WTC11 (cell line): ENCODE data around the gene BABAM2. TPM values are rescaled to one million over a fixed set of nuclear protein-coding genes. Genes with fewer than 3 reads are reported as not detected.

Experiments
- ATAC-seq: fragments of 200-7000 bp; cut with Tn5 transposase; 2 replicates; pipeline ENCODE4 v1.10.0; 2021; ENCODE audit warnings: mild to moderate bottlenecking, moderate library complexity
- CTCF ChIA-PET: fragments of 300-600 bp; sonication (Branson Sonifier 250); formaldehyde crosslinking; loops from one replicate; lab custom pipeline; 2021; ENCODE audit warnings: antibody characterized with exemption; lab: Charles Lee
- POLR2A ChIA-PET: fragments of 350-600 bp; sonication (Branson Sonifier 250); formaldehyde crosslinking; loops from one replicate; lab custom pipeline; 2021; ENCODE audit warnings: antibody characterized with exemption; lab: Charles Lee
- DNase-seq: peaks from one replicate; pipeline ENCODE4 v3.0.0; 2021; ENCODE audit warnings: low spot score
- H3K27ac Mint-ChIP-seq: 2 replicates; pipeline ENCODE4 v1.8.0; 2021; ENCODE audit warnings: mixed read lengths
- H3K27me3 Mint-ChIP-seq: 2 replicates; pipeline ENCODE4 v1.8.0; 2021; ENCODE audit warnings: low read depth, mild to moderate bottlenecking, moderate library complexity, mixed read lengths
- H3K36me3 Mint-ChIP-seq: 2 replicates; pipeline ENCODE4 v1.8.0; 2021; ENCODE audit warnings: mixed read lengths
- H3K4me1 Mint-ChIP-seq: 2 replicates; pipeline ENCODE4 v1.8.0; 2022; ENCODE audit warnings: mixed read lengths
- H3K4me3 Mint-ChIP-seq: 2 replicates; pipeline ENCODE4 v1.8.0; 2021; ENCODE audit warnings: mild to moderate bottlenecking, moderate library complexity, mixed read lengths
- H3K9me3 Mint-ChIP-seq: 2 replicates; pipeline ENCODE4 v1.8.0; 2021; ENCODE audit warnings: mixed read lengths
- ATF1 ChIP-seq: sonication (generic); formaldehyde crosslinking; IDR thresholded peaks from 2 replicates; pipeline ENCODE4 v1.8.1; 2023; ENCODE audit warnings: mild to moderate bottlenecking, moderate library complexity, missing genetic modification reagents
- ATF3 ChIP-seq: sonication (generic); formaldehyde crosslinking; conservative IDR thresholded peaks from 2 replicates; pipeline ENCODE4 v1.8.1; 2022; ENCODE audit warnings: mild to moderate bottlenecking, missing genetic modification reagents
- CREM ChIP-seq: sonication (generic); formaldehyde crosslinking; IDR thresholded peaks from 2 replicates; pipeline ENCODE4 v1.8.1; 2022; ENCODE audit warnings: mild to moderate bottlenecking, missing genetic modification reagents, moderate library complexity
- E2F5 ChIP-seq: sonication (generic); formaldehyde crosslinking; IDR thresholded peaks from 2 replicates; pipeline ENCODE4 v1.8.1; 2022; ENCODE audit warnings: mild to moderate bottlenecking, moderate library complexity, missing genetic modification reagents
- EMX1 ChIP-seq: fragments of 250-450 bp; sonication (Bioruptor Pico); IDR thresholded peaks from 2 replicates; pipeline ENCODE4 v1.8.0; 2021; ENCODE audit warnings: mild to moderate bottlenecking
- HMGA2 ChIP-seq: fragments of 250-450 bp; sonication (Bioruptor Pico); IDR thresholded peaks from 2 replicates; pipeline ENCODE4 v1.4.0; 2021; ENCODE audit warnings: mild to moderate bottlenecking, moderate library complexity
- MAX ChIP-seq: sonication (generic); formaldehyde crosslinking; IDR thresholded peaks from 2 replicates; pipeline ENCODE4 v1.8.0; 2022; ENCODE audit warnings: mild to moderate bottlenecking, missing genetic modification reagents
- MYBL2 ChIP-seq: sonication (generic); formaldehyde crosslinking; IDR thresholded peaks from 2 replicates; pipeline ENCODE4 v1.8.1; 2023; ENCODE audit warnings: mild to moderate bottlenecking, moderate library complexity, missing genetic modification reagents
- NFE2L1 ChIP-seq: sonication (generic); formaldehyde crosslinking; IDR thresholded peaks from 2 replicates; pipeline ENCODE4 v1.8.1; 2023; ENCODE audit warnings: missing genetic modification reagents
- OVOL2 ChIP-seq: fragments of 250-450 bp; sonication (Bioruptor Pico); IDR thresholded peaks from 2 replicates; pipeline ENCODE4 v1.9.0; 2021; ENCODE audit warnings: mild to moderate bottlenecking, borderline replicate concordance
- PRDM15 ChIP-seq: sonication (generic); formaldehyde crosslinking; IDR thresholded peaks from 2 replicates; pipeline ENCODE4 v1.8.0; 2022; ENCODE audit warnings: missing genetic modification reagents
- PREB ChIP-seq: sonication (generic); formaldehyde crosslinking; IDR thresholded peaks from 2 replicates; pipeline ENCODE4 v1.8.1; 2022; ENCODE audit warnings: mild to moderate bottlenecking, missing genetic modification reagents, moderate library complexity, borderline replicate concordance
- RORB ChIP-seq: fragments of 250-450 bp; sonication (Bioruptor Pico); IDR thresholded peaks from 2 replicates; pipeline ENCODE4 v1.9.0; 2021; ENCODE audit warnings: mild to moderate bottlenecking
- SMAD3 ChIP-seq: sonication (generic); formaldehyde crosslinking; IDR thresholded peaks from 2 replicates; pipeline ENCODE4 v1.8.0; 2022; ENCODE audit warnings: missing genetic modification reagents, mild to moderate bottlenecking, borderline replicate concordance
- TEAD1 ChIP-seq: sonication (generic); formaldehyde crosslinking; IDR thresholded peaks from 2 replicates; pipeline ENCODE4 v1.8.0; 2022; ENCODE audit warnings: mild to moderate bottlenecking, missing genetic modification reagents
- ZMAT4 ChIP-seq: fragments of 250-450 bp; sonication (Bioruptor Pico); IDR thresholded peaks from 2 replicates; pipeline ENCODE4 v1.9.0; 2021; ENCODE audit warnings: mild to moderate bottlenecking
- ZNF219 ChIP-seq: sonication (generic); formaldehyde crosslinking; IDR thresholded peaks from 2 replicates; pipeline ENCODE4 v1.8.0; 2023; ENCODE audit warnings: missing genetic modification reagents, mild to moderate bottlenecking, borderline replicate concordance
- ZNF423 ChIP-seq: fragments of 250-450 bp; sonication (Bioruptor Pico); IDR thresholded peaks from 2 replicates; pipeline ENCODE4 v2.1.2; 2022; ENCODE audit warnings: mild to moderate bottlenecking, moderate library complexity
- total RNA-seq: library from RNA; stranded (reverse); gene quantifications from 3 replicates; pipeline ENCODE4 v1.2.3, GENCODE V29; 2021
- TF ChIP-seq, protein P1 (sequence below): sonication (generic); formaldehyde crosslinking; IDR thresholded peaks from 2 replicates; pipeline ENCODE4 v1.8.1; 2023; ENCODE audit warnings: mild to moderate bottlenecking, missing genetic modification reagents, moderate library complexity
- TF ChIP-seq, protein P2 (sequence below): sonication (generic); formaldehyde crosslinking; IDR thresholded peaks from 2 replicates; pipeline ENCODE4 v1.8.0; 2022; ENCODE audit warnings: mild to moderate bottlenecking, missing genetic modification reagents
- TF ChIP-seq, protein P3 (sequence below): fragments of 250-450 bp; sonication (Bioruptor Pico); IDR thresholded peaks from 2 replicates; pipeline ENCODE4 v1.9.0; 2021; ENCODE audit warnings: mild to moderate bottlenecking, borderline replicate concordance

The BABAM2 gene
- total RNA-seq, 1 experiment from 2014 or later: 16.5 TPM

- TF ChIP-seq E2F5 (CRISPR knock-in tag) (no peak), ATF3 (CRISPR knock-in tag) (no peak), HMGA2 (CRISPR knock-in tag) (no peak), SMAD3 (CRISPR knock-in tag) (no peak), ATF1 (CRISPR knock-in tag) (no peak), TEAD1 (CRISPR knock-in tag) (no peak), EMX1 (CRISPR knock-in tag) (no peak), ZNF423 (CRISPR knock-in tag) (no peak)
- TF ChIP-seq, protein P1, sequence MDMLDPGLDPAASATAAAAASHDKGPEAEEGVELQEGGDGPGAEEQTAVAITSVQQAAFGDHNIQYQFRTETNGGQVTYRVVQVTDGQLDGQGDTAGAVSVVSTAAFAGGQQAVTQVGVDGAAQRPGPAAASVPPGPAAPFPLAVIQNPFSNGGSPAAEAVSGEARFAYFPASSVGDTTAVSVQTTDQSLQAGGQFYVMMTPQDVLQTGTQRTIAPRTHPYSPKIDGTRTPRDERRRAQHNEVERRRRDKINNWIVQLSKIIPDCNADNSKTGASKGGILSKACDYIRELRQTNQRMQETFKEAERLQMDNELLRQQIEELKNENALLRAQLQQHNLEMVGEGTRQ (CRISPR knock-in tag): no peak
- TF ChIP-seq, protein P2, sequence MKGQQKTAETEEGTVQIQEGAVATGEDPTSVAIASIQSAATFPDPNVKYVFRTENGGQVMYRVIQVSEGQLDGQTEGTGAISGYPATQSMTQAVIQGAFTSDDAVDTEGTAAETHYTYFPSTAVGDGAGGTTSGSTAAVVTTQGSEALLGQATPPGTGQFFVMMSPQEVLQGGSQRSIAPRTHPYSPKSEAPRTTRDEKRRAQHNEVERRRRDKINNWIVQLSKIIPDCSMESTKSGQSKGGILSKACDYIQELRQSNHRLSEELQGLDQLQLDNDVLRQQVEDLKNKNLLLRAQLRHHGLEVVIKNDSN (CRISPR knock-in tag): no peak
- Mint-ChIP-seq H3K36me3 (no peaks in the 10 kb centered on the region), H3K27me3 (no peaks in the 10 kb centered on the region), H3K9me3 (no peaks in the 10 kb centered on the region), H3K4me1 (peaks cover 8% of the 10 kb centered on the region), H3K27ac (peak overlapping the region; percentile 96; the same call in 1 of the 2 replicates), H3K4me3 (peak overlapping the region; percentile 97)
- DNase-seq: no peak
- ChIA-PET POLR2A (interaction anchor here (1.2 to 2.2 kb wide), 2 partner anchors 137 to 173 kb away, joined by 4 to 7 read pairs; no protein-coding TSS in a partner anchor), CTCF (interaction anchor here (0.7 to 1.9 kb wide), 4 partner anchors 41 to 503 kb away, joined by 3 to 11 read pairs (median 6); partner anchors contain the start of gene FOSL2)
- peak; percentile 8 for ATAC-seq
These were observed 769 bp upstream of the BABAM2 start for GRCh38 chr2:27889774-27890145.

- peak; percentile 65 for DNase-seq
- H3K27me3 Mint-ChIP-seq: no peaks in the 10 kb centered on the region
- H3K4me1 Mint-ChIP-seq: peaks cover 8% of the 10 kb centered on the region
- H3K9me3 Mint-ChIP-seq: no peaks in the 10 kb centered on the region
- CTCF ChIA-PET: interaction anchor here (1.2 to 1.9 kb wide), 2 partner anchors 208 to 502 kb away, joined by 3 to 8 read pairs; partner anchors contain the start of gene FOSL2
- H3K36me3 Mint-ChIP-seq: no peaks in the 10 kb centered on the region
- peak; percentile 23 for ATAC-seq
- POLR2A ChIA-PET: interaction anchor here (2.2 kb wide), 1 partner anchor 139 kb away, joined by 7 read pairs; no protein-coding TSS in a partner anchor
- H3K4me3 Mint-ChIP-seq: peak overlapping the region; percentile 97
- peak overlapping the region; percentile 98 for H3K27ac Mint-ChIP-seq
- TF ChIP-seq ZNF219 (no peak), NFE2L1 (no peak), PRDM15 (CRISPR knock-in tag) (no peak), PREB (CRISPR knock-in tag) (no peak), CREM (CRISPR knock-in tag) (peak; percentile 92), OVOL2 (CRISPR knock-in tag) (no peak), MYBL2 (CRISPR knock-in tag) (no peak), RORB (CRISPR knock-in tag) (no peak), ZMAT4 (CRISPR knock-in tag) (no peak), MAX (CRISPR knock-in tag) (peak; percentile 75; the same call in 1 of the 2 replicates)
- TF ChIP-seq, protein P3, sequence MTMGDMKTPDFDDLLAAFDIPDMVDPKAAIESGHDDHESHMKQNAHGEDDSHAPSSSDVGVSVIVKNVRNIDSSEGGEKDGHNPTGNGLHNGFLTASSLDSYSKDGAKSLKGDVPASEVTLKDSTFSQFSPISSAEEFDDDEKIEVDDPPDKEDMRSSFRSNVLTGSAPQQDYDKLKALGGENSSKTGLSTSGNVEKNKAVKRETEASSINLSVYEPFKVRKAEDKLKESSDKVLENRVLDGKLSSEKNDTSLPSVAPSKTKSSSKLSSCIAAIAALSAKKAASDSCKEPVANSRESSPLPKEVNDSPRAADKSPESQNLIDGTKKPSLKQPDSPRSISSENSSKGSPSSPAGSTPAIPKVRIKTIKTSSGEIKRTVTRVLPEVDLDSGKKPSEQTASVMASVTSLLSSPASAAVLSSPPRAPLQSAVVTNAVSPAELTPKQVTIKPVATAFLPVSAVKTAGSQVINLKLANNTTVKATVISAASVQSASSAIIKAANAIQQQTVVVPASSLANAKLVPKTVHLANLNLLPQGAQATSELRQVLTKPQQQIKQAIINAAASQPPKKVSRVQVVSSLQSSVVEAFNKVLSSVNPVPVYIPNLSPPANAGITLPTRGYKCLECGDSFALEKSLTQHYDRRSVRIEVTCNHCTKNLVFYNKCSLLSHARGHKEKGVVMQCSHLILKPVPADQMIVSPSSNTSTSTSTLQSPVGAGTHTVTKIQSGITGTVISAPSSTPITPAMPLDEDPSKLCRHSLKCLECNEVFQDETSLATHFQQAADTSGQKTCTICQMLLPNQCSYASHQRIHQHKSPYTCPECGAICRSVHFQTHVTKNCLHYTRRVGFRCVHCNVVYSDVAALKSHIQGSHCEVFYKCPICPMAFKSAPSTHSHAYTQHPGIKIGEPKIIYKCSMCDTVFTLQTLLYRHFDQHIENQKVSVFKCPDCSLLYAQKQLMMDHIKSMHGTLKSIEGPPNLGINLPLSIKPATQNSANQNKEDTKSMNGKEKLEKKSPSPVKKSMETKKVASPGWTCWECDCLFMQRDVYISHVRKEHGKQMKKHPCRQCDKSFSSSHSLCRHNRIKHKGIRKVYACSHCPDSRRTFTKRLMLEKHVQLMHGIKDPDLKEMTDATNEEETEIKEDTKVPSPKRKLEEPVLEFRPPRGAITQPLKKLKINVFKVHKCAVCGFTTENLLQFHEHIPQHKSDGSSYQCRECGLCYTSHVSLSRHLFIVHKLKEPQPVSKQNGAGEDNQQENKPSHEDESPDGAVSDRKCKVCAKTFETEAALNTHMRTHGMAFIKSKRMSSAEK (CRISPR knock-in tag): no peak
These were observed 569 bp downstream of the BABAM2 start for GRCh38 chr2:27890924-27891672.
